Neural crest cell (in vitro differentiated cells): Measurements from ENCODE around the gene SPRYD3. TPM values are rescaled to one million over a fixed set of nuclear protein-coding genes. Genes with fewer than 3 reads are reported as not detected.

Experiments used
- DNase-seq: peaks from one replicate; pipeline ENCODE4 v3.0.0; 2021; ENCODE audit warnings: low read depth, mixed read lengths, low spot score
- H3K27ac Mint-ChIP-seq: one replicate; pipeline ENCODE4 v1.8.0; 2021; ENCODE audit warnings: mild to moderate bottlenecking, mixed read lengths; ENCODE audit not compliant: unreplicated experiment
- H3K27me3 Mint-ChIP-seq: 2 replicates; pipeline ENCODE4 v1.8.0; 2021; ENCODE audit warnings: low read depth, mild to moderate bottlenecking, mixed read lengths
- H3K36me3 Mint-ChIP-seq: 2 replicates; pipeline ENCODE4 v1.8.0; 2021; ENCODE audit warnings: low read depth, mild to moderate bottlenecking, mixed read lengths
- H3K4me1 Mint-ChIP-seq: 2 replicates; pipeline ENCODE4 v1.8.0; 2021; ENCODE audit warnings: mixed read lengths
- H3K4me3 Mint-ChIP-seq: one replicate; pipeline ENCODE4 v1.8.0; 2021; ENCODE audit warnings: mild to moderate bottlenecking, mixed read lengths
- H3K9me3 Mint-ChIP-seq: 2 replicates; pipeline ENCODE4 v1.8.0; 2021; ENCODE audit warnings: mixed read lengths
- CTCF ChIP-seq: fragments of 200-600 bp; sonication (generic); conservative IDR thresholded peaks from 2 replicates; pipeline ENCODE4 v1.5.0; 2021; ENCODE audit warnings: antibody characterized with exemption, mild to moderate bottlenecking
- total RNA-seq: library from RNA; stranded (reverse); gene quantifications from 2 replicates; pipeline ENCODE4 v1.2.1, GENCODE V29; 2021

The SPRYD3 gene
- total RNA-seq, 1 donor from 2014 or later, result 11.2 TPM

- Mint-ChIP-seq H3K27me3 (peaks cover 3% of the 10 kb centered on the region), H3K4me3 (peak overlapping the region; percentile 83), H3K4me1 (peaks cover 51% of the 10 kb centered on the region), H3K27ac (no peak overlapping the region), H3K36me3 (peaks cover 15% of the 10 kb centered on the region), H3K9me3 (no peaks in the 10 kb centered on the region)
- no peak for TF ChIP-seq CTCF
- DNase-seq, result no peak
These were observed 2.2 kb downstream of the SPRYD3 start for GRCh38 chr12:53077030-53077429.

DNA sequence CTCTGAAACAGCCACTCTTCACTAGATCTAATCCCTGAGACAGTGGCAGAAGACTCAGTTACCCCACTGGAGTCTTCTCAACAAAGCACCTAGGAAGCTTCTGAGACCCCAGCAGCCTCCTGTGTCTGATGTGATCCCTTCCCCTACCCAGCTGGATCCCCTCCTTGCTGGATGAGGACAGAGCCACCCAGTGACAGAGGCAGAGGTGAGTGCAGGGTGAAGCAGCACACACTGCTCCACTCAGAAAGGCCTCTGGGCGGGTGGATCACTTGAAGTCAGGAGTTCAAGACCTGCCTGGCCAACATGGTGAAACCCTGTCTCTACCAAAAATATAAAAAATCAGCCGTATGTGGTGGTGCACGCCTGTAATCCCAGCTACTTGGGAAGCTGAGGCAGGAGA, 2.7 kb downstream of the SPRYD3 start:
- no peak for TF ChIP-seq CTCF
- H3K4me3 Mint-ChIP-seq, result peak overlapping the region; percentile 47
- H3K27ac Mint-ChIP-seq, result no peak overlapping the region
- H3K4me1 Mint-ChIP-seq, result peaks cover 55% of the 10 kb centered on the region
- H3K9me3 Mint-ChIP-seq, result no peaks in the 10 kb centered on the region
- peaks cover 3% of the 10 kb centered on the region for H3K27me3 Mint-ChIP-seq
- peaks cover 15% of the 10 kb centered on the region for H3K36me3 Mint-ChIP-seq
- no peak for DNase-seq

- Mint-ChIP-seq H3K27me3 (no peaks in the 10 kb centered on the region), H3K9me3 (no peaks in the 10 kb centered on the region), H3K4me1 (peaks cover 56% of the 10 kb centered on the region), H3K4me3 (no peak overlapping the region), H3K36me3 (peaks cover 15% of the 10 kb centered on the region), H3K27ac (no peak overlapping the region)
- no peak for DNase-seq
- TF ChIP-seq CTCF, result no peak
These were observed 4.2 kb downstream of the SPRYD3 start for GRCh38 chr12:53074999-53075370.

DNA sequence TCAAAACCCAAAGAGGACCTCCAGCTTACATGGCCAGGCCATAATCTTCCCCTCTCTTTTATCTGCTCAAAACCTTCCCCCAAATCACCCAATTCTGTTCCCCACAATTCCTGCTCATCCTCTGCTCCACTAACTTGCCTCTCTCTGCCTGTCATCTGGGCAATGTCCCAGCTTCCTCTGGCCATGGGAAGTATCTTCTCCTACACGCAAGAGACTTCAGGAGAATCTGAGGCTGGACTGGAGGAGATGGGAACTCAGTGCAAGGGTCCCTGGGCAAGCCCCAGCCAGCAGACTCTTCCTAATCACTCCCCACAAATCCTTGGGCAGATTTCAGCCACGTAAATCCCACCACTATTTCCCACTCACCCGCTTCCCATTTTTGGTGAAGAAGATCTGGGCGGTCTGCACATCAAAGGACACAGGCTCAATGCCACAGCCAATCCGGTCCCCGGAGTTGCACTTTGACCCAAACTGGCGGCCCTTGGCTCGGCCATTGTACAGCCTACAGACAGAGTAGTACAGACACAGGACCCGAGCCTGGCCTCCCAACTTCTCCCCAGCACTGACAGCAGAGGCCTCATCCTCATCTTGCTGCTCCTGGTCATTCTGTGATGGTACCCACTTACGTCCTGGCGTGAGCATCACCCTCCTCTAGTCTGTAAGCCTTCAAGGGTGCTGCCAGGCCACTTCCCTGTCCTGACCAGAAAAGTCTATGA, 4.7 kb downstream of the SPRYD3 start:
- Mint-ChIP-seq H3K27me3 (no peaks in the 10 kb centered on the region), H3K4me1 (peaks cover 51% of the 10 kb centered on the region), H3K27ac (no peak overlapping the region), H3K36me3 (peaks cover 15% of the 10 kb centered on the region), H3K4me3 (peak overlapping the region; percentile 41), H3K9me3 (no peaks in the 10 kb centered on the region)
- DNase-seq, result no peak
- TF ChIP-seq CTCF, result no peak

GRCh38 chr12:53073881-53074280, 5.3 kb downstream of the SPRYD3 start:
- Mint-ChIP-seq H3K36me3 (peaks cover 15% of the 10 kb centered on the region), H3K4me1 (peaks cover 46% of the 10 kb centered on the region), H3K9me3 (no peaks in the 10 kb centered on the region), H3K4me3 (peak overlapping the region; percentile 41), H3K27ac (no peak overlapping the region), H3K27me3 (no peaks in the 10 kb centered on the region)
- no peak for DNase-seq
- no peak for TF ChIP-seq CTCF
